HFF-Myc (cell line): ENCODE results near the gene RNF144A.
"Not testable (repeated sequence)": the region's sequence is repeated elsewhere in the genome, so short reads cannot be mapped to it uniquely, and the experiment has no call there.

ENCODE experiments used
- DNase-seq: peaks from one replicate; pipeline ENCODE4 v3.0.0-alpha.2; 2011; ENCODE audit warnings: low read depth; ENCODE audit errors: extremely low read depth
- H3K4me3 ChIP-seq: replicated peaks from 2 replicates; pipeline ENCODE4 v1.5.1; 2011; ENCODE audit warnings: low read depth, mild to moderate bottlenecking, control low read depth, low read length
- TF ChIP-seq, protein P1 (sequence below): IDR thresholded peaks from 2 replicates; pipeline ENCODE4 v1.5.1; 2012; ENCODE audit warnings: mild to moderate bottlenecking, low read depth, low read length, control low read depth; ENCODE audit errors: missing control alignments

The RNF144A gene

GRCh38 chr2:6993229-6993640 lies 76.0 kb downstream of the RNF144A start:
- TF ChIP-seq, protein P1, sequence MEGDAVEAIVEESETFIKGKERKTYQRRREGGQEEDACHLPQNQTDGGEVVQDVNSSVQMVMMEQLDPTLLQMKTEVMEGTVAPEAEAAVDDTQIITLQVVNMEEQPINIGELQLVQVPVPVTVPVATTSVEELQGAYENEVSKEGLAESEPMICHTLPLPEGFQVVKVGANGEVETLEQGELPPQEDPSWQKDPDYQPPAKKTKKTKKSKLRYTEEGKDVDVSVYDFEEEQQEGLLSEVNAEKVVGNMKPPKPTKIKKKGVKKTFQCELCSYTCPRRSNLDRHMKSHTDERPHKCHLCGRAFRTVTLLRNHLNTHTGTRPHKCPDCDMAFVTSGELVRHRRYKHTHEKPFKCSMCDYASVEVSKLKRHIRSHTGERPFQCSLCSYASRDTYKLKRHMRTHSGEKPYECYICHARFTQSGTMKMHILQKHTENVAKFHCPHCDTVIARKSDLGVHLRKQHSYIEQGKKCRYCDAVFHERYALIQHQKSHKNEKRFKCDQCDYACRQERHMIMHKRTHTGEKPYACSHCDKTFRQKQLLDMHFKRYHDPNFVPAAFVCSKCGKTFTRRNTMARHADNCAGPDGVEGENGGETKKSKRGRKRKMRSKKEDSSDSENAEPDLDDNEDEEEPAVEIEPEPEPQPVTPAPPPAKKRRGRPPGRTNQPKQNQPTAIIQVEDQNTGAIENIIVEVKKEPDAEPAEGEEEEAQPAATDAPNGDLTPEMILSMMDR = no peak
- no peak overlapping the region for H3K4me3 ChIP-seq
- no peak for DNase-seq

- no peak overlapping the region for H3K4me3 ChIP-seq
- TF ChIP-seq, protein P1 = no peak
- no peak for DNase-seq
These were observed 76.7 kb downstream of the RNF144A start for GRCh38 chr2:6993936-6994335.

DNA sequence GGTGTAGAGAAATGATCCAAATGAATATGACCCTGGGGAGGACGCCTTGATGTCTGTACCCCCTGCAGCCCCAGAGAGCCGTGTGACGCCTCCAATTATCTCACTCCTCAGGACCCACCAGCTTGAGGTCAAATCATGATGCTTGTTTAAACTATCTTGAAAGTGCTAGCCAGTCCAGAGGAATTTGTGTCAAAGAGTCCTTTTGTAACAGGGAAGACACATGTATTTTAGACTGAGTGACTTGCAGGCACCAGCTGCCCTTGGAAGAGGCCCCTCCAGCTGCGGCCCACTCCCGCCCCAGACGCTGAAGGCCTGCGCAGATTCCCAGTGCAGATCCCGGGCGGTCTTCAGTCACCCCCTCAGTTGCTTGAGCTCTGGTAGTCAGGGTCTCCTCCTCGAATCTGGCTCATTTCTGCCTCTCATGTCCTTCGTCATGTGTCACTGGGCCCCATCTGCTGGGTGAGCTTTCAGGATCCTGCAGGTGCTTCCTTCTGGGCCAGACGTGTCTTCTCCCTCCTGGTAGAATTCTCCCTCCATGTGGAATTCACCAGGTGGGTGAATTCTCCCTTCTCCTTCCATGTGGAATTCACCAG lies 77.4 kb downstream of the RNF144A start:
- H3K4me3 ChIP-seq = no peak overlapping the region
- no peak for DNase-seq
- TF ChIP-seq, protein P1 = no peak

GRCh38 chr2:6995391-6996097 lies 78.3 kb downstream of the RNF144A start:
- no peak overlapping the region for H3K4me3 ChIP-seq
- DNase-seq = no peak
- TF ChIP-seq, protein P1 = no peak

DNA sequence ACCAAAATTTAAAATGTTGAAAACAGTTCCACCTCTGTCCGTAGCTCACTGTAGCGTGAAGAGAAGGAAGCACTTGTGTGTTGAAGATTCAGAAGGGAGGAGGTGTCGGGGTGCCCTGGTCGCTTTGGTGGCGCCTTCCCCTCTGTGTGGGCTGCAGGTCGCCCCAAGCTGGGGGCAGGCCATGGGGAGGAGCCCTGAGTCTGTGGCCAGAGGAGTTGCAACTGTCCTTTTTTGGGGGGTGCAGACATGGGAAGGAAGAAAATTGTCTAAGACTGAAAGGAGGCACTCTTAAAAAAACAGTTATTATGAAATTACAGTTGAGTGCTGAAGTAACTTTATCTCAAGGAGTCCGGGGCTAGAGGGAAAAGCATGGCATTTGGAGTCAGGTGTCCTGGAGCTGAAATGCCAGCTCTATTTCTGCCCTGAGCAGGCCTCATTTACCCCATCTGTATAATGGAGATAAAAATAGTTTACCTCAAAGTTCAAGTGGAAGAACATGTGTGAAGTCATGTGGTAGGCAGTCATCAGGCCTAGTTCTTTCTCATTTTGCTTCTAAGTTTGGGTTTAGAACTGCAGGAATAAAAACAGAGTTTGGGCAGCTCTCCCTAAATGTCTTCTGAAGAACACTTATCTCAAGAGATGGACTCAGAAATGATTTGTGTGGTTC lies 82.1 kb downstream of the RNF144A start:
- DNase-seq = no peak
- TF ChIP-seq, protein P1 = no peak

DNA sequence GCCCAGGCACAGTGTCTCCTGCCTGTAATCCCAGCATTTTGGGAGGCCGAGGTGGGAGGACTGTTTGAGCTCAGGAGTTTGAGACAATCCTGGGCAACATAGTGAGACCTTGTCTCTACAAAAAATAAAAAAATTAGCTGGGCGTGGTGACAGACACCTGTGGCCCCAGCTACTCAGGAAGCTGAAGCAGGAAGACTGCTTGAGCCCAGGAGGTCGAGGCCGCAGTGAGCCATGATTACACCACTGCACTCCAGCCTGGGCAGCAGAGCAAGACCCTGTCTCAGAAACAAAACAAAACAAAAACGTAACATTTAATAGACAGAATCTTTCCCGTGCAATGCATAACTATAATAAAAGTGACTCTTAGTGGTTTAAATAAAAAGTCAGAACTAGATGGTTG lies 84.2 kb downstream of the RNF144A start:
- H3K4me3 ChIP-seq, DNase-seq: not testable (repeated sequence)

More for the DNA sequence above, 82.1 kb downstream of the RNF144A start:
- H3K4me3 ChIP-seq = no peak overlapping the region

DNA sequence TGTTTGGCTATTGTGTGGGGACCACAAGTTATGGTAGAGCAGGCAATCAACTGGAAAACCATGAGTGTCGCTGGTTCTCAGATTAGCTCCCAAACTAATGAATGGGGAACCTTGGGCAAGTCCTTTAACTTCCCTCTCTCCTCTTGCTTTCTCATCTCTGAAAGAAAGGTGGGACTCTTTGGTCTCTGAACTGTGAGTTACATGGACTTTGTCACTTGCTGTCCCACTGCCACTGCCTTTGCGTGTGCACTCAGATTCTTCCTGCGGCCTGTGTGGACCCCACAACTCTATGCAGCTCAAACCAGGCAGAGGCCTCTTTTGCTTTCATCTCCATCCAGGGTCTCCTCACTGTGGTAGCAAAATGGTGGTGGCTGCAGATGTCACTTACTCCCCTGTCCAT lies 86.7 kb downstream of the RNF144A start:
- H3K4me3 ChIP-seq = no peak overlapping the region
- DNase-seq = no peak
- TF ChIP-seq, protein P1 = no peak
